IPS-NIHi7 (cell line): ENCODE data around the gene KLHDC9.
"Not testable (repeated sequence)": the region's sequence is repeated elsewhere in the genome, so short reads cannot be mapped to it uniquely, and the experiment has no call there.

Experiments used
- DNase-seq: peaks from one replicate; pipeline ENCODE4 v3.0.0; 2012; ENCODE audit warnings: mixed read lengths; ENCODE audit errors: extremely low spot score

KLHDC9 gene

DNA sequence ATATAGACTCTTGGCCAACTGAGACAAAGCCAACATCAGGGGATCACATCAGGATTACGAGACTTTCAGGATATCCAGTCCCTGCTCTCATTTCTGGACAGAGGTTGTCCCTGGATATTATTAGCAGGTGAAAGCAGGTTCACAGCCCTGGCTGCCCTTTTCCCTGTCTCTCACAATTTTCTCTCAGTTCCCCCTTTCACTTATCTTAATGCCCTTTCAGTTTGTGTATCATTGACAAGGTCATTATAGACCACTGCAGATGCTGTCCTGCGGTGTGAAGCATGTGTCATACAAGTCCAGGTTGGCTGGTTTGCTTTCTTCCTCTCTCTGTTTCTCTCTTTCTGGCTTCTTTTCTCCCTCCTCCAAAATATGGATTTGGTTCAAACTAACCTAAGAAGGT is 2.1 kb upstream of the KLHDC9 start:
- DNase-seq = no peak

DNA sequence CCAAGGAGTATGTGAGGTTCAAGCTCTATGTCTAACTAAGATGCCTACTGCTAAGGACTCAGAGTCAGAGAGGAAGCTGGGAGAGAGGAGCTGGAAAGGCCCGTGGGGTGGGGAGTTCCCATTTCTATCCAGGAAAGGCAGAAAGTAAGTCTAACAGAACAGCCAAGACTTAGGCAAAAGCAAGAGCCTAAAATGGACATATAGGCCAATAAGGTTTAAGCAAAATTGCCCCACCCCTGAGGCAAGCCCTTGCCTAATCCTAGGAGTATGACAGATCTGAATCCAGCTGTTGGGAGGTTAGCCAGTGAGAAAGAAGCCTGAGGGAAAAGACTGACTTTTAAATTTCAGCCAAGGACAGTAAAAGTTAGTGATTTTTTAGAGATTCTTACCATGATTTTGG is 1.6 kb upstream of the KLHDC9 start:
- no peak for DNase-seq

DNA sequence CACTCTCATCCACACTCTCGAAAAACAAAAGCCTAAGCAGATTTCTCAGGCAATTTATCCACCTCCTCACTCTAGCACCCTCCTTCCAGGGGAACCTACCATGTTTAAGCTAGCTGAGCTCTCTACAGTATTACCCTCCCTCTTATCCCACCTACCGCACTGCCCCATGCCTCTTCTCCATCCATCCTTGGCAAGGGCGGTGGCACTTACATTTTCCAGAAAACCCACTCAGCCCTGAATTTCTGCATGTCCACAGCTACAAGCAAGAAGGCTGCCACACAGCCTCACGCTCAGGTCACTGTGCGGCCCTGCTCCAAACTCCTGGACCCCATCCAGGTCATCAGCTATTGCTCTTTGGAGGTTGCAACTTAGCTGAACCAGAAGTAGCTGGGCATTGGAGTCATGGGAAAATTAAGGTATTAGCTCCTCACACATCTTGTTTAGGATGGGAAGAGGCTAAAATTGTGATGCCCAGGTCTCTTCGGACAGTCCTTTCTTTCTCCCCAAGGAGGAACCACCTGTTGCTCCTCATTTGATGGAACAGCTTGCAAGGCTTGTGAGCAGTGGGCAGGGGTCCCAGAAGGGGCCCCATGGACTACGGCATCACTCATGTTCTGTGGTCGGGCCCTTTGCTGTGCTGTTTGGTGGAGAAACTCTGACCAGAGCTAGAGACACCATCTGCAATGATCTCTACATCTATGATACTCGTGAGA is 1.1 kb downstream of the KLHDC9 start:
- DNase-seq = no peak

DNA sequence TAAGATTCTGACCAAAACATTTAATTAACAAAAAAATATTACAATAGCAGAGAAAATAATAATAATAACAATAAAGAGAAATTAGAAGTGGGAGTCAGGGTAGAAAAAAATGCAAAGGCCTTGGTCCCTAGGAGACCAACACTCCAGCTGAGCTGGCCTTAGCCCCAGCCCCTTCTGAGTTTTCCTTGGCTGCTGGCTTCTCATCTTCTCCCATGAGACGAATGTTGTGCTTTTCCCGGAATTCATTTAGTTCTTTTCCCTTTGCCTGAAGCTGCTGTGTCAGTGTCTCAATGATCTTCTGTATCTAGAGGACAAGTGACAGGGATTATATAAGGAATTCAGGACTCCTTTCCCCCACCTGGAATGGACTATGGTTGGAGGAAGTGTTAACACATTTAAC is 2.4 kb downstream of the KLHDC9 start:
- DNase-seq = no peak

DNA sequence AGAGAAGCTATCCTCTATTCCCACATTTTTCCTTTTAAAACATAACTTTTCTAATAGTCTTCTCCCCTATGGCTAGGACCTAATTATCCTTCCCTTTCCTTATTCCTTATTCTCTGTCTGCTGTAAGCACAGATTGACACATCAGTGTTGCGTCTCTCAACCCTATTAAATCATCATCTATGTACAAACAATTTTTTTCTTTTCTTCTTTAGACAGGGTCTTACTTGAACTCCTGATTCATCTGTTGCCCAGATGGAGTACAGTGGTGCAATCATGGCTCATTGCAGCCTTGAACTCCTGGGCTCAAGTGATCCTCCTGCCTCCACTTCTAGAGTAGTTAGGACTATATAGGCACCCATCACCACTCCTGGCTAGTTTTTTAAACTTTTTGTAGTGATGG is 8.3 kb downstream of the KLHDC9 start:
- DNase-seq = no peak

DNA sequence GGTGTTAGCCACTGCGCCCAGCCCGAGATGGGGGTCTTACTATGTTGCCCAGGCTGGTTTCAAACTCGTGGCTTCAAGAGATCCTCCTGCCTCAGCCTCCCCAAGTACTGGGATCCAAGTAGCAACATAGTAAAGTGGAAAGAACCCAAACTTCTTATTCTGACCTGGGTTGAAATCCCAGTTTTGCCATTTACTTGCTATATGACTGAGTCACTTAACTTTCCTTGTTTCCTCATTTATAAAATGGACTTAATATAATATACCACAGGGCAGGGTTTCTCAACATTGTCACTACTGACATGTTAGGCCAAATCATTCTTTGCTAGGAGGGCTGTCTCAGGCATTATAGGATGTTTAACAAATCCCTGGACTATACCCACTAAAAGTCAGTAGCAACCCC is 13.0 kb downstream of the KLHDC9 start:
- no peak for DNase-seq

DNA sequence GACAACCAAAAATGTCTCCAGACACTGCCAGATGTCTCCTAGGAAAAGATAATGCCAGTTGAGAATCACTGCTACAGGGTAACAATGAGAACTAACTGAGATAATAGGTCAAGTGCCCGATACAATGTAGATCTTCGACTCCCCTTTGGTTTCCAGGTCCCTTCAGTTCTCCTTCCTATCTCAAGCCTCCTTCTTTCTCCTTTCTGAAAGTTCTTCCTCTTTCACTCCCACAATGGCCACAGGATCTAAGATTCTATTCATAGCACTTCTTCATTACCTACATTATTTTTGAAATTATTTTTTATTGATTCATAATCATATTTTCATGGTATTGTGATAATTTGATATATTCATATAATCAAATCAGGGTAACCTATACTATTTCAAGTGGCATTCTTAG is 13.4 kb downstream of the KLHDC9 start:
- DNase-seq = no peak

- DNase-seq = no peak
These were observed 15.8 kb downstream of the KLHDC9 start for GRCh38 chr1:161113915-161114314.

GRCh38 chr1:161114556-161114955 is 16.4 kb downstream of the KLHDC9 start:
- no peak for DNase-seq

GRCh38 chr1:161115132-161115711 is 17.1 kb downstream of the KLHDC9 start:
- DNase-seq = no peak

- DNase-seq = not testable (repeated sequence)
These were observed 17.8 kb downstream of the KLHDC9 start for GRCh38 chr1:161115961-161116360.

DNA sequence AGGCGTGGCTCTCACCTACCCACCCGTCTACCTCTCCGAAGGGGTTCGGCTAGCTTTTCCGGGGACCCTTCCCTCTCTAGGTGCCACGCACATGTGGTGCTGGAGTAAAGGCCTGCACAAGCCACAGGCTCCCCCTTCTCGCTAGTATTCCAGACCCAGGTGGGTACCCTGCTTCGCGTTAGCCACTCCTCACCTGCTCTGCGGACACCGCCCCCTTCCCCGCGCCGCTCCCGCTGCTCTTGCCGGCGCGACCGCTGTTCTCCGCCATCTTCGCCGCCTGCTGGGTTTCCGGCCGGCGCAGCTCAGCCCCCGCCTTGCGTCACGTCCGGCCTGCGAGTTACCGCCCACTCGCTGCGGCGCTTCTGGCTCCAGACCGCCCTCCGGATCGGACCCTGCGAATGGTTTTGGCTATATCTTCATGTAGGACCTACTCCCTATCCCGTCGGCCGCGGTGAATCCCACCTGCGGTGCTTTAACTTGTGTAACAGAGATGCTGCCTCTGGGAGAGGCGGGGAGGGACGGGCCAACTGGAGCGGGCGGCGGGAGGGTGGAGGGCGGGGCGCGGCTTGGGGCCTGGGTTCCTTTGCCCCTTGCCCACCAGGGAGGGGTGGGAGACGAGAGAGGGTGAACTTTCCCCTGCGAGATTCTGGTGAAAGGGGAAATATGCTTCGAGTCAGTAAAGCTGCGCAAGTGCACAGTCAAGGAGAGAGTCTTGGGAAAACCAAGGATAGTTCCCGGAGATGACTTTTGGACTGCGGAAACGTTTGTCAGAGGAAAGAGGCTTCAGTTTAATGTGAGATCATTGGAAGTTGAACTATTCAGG is 19.8 kb downstream of the KLHDC9 start, which contains the start of the genes NIT1 and PFDN2:
Gene NIT1, plus strand, starts transcription at position 347 of the 823 bp plus-strand sequence. Its CDS starts 72 bp downstream, at position 419.
Gene PFDN2, minus strand, starts transcription at position 279 of the 823 bp plus-strand sequence. Its CDS starts 11 bp downstream, at position 268.
- peak; percentile 92 for DNase-seq

- DNase-seq = peak; percentile 72
These were observed 21.1 kb downstream of the KLHDC9 start for GRCh38 chr1:161119092-161119903.

GRCh38 chr1:161121042-161121650 is 23.0 kb downstream of the KLHDC9 start:
- DNase-seq = no peak

- DNase-seq = no peak
These were observed 23.7 kb downstream of the KLHDC9 start for GRCh38 chr1:161121834-161122233.

GRCh38 chr1:161122967-161123366 is 24.8 kb downstream of the KLHDC9 start:
- DNase-seq = no peak

- no peak for DNase-seq
These were observed 29.5 kb downstream of the KLHDC9 start for GRCh38 chr1:161127649-161128048.

- DNase-seq = no peak
These were observed 30.6 kb downstream of the KLHDC9 start for GRCh38 chr1:161128591-161129420.

DNA sequence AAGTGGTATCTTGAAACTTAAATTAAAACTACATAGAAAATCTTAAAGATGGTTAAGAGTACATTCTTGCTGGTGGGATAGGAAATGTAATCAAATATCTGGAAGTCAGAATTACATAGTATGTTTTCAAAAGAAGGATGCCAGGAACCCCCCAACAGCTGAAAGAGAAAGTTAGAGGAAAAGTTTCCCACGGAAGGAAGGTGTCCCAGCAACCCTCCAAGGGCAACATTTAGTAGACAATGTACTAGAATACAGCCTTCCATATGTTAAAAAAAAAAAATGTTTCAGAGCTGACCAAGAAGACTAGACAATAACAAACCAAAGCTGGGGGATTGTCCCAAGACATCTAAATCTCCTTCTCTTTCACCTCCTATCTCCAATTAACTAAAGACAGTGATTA is 32.1 kb downstream of the KLHDC9 start:
- no peak for DNase-seq
